ENCODE measurements around the gene BLOC1S1.

BLOC1S1 gene

GRCh38 chr12:55728939-55729818 is 13.3 kb downstream of the BLOC1S1 start, which contains the start of gene CD63:
CD63 (minus strand) TSS chr12:55729009; CDS start chr12:55728341, 668 bp downstream.
- peak; percentile 85 to 91 for DNase-seq

GRCh38 chr12:55729819-55730818 is 14.3 kb downstream of the BLOC1S1 start:
- peak; percentile 48 to 65 for DNase-seq

GRCh38 chr12:55732288-55732687 is 16.4 kb downstream of the BLOC1S1 start:
- DNase-seq, result no peak

GRCh38 chr12:55733021-55733555 is 17.2 kb downstream of the BLOC1S1 start:
- no peak for DNase-seq

GRCh38 chr12:55733858-55734257 is 18.0 kb downstream of the BLOC1S1 start:
- DNase-seq, result no peak

- no peak for DNase-seq
Measured at GRCh38 chr12:55734595-55734994, 18.7 kb downstream of the BLOC1S1 start.

- no peak for DNase-seq
Measured at GRCh38 chr12:55736076-55736475, 20.2 kb downstream of the BLOC1S1 start.

GRCh38 chr12:55736780-55737580 is 21.1 kb downstream of the BLOC1S1 start:
- DNase-seq, result peak; percentile 71 to 89

- peak; percentile 50 to 56 for DNase-seq
Measured at GRCh38 chr12:55737581-55738122, 21.8 kb downstream of the BLOC1S1 start.

GRCh38 chr12:55738123-55739024 is 22.5 kb downstream of the BLOC1S1 start:
- DNase-seq, result peak; percentile 90 to 93

GRCh38 chr12:55739025-55739378 is 23.2 kb downstream of the BLOC1S1 start:
- DNase-seq, result no peak

GRCh38 chr12:55741931-55742680 is 26.3 kb downstream of the BLOC1S1 start:
- DNase-seq, result no peak

- DNase-seq, result peak; percentile 75 to 78
Measured at GRCh38 chr12:55742719-55743405, 27.0 kb downstream of the BLOC1S1 start, which contains the start of gene GDF11. GDF11 (plus strand) TSS chr12:55743122; CDS start chr12:55743317, 195 bp downstream.

GRCh38 chr12:55743406-55744339 is 27.8 kb downstream of the BLOC1S1 start:
- peak; percentile 32 to 73 for DNase-seq

GRCh38 chr12:55744340-55745030 is 28.6 kb downstream of the BLOC1S1 start:
- peak; percentile 6 to 29 for DNase-seq

GRCh38 chr12:55745361-55746173 is 29.7 kb downstream of the BLOC1S1 start:
- DNase-seq, result peak; percentile 78 to 91

Data from NCI-H524 (cell line).